ENCODE measurements around the gene SYT14.

Gene SYT14

DNA sequence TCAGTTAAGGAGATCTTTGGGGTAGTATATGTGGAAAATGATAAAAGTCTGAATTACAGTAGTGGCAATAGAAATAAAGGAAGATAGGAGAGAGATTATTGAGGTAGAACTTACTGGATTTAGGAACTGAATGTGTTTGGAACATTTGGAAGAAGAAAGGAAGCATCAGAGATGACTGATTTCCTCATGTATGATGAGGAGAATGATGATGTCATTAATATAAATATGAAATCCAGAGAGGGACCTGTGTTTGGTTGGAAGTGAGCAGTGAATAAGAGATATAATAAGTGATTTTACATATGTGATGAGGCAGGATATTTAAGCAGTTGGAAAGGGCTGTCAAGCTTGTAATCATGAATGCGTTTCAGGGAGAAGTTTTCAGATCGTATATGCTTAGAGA is 86.3 kb downstream of the SYT14 start:
- no peaks in the 10 kb centered on the region for H3K79me2 ChIP-seq (ENCODE audit: insufficient read depth, low read depth)
- no peaks in the 10 kb centered on the region for H3K36me3 ChIP-seq (ENCODE audit: insufficient read depth)
- no peak overlapping the region for H2AFZ ChIP-seq (ENCODE audit: low read depth)
- no peaks in the 10 kb centered on the region for H4K20me1 ChIP-seq (ENCODE audit: insufficient read depth)
- H3K4me3 ChIP-seq (IDR thresholded peaks at IDR 0.05; ENCODE audit: insufficient read depth, low read depth, low read length): no peak overlapping the region
- H3K9ac ChIP-seq: no peak overlapping the region
- no peaks in the 10 kb centered on the region for H3K4me1 ChIP-seq (ENCODE audit: low read depth, poor library complexity, severe bottlenecking)
- H3K27ac ChIP-seq: no peak overlapping the region
- no peaks in the 10 kb centered on the region for H3K27me3 ChIP-seq (ENCODE audit: insufficient read depth, low read depth)
- no peak overlapping the region for H3K4me2 ChIP-seq
- TF ChIP-seq, protein P1, sequence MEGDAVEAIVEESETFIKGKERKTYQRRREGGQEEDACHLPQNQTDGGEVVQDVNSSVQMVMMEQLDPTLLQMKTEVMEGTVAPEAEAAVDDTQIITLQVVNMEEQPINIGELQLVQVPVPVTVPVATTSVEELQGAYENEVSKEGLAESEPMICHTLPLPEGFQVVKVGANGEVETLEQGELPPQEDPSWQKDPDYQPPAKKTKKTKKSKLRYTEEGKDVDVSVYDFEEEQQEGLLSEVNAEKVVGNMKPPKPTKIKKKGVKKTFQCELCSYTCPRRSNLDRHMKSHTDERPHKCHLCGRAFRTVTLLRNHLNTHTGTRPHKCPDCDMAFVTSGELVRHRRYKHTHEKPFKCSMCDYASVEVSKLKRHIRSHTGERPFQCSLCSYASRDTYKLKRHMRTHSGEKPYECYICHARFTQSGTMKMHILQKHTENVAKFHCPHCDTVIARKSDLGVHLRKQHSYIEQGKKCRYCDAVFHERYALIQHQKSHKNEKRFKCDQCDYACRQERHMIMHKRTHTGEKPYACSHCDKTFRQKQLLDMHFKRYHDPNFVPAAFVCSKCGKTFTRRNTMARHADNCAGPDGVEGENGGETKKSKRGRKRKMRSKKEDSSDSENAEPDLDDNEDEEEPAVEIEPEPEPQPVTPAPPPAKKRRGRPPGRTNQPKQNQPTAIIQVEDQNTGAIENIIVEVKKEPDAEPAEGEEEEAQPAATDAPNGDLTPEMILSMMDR (conservative IDR thresholded peaks at IDR 0.05; ENCODE audit: low read depth, low read length): no peak

DNA sequence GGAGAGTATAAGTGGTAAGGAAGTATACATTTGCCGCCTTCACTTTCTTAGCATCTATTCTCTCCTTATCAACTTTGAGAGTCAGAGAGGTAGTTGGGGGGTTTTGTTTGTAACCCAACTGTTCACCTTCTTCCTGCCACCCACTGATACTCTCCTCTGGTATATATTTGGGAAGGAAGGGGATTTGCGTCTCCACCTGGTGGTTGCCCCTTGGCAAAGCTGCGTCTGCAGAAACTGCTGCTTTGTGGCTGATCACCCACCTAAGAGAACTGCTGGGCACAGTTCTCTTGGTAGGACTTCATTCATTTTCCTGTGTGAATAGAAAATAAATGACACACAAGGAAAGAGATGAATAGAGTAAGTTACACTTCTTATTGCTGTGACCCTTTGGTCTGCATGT is 87.0 kb downstream of the SYT14 start:
- H3K27ac ChIP-seq: no peak overlapping the region
- TF ChIP-seq, protein P1 (conservative IDR thresholded peaks at IDR 0.05; ENCODE audit: low read depth, low read length): no peak
- no peak overlapping the region for H3K4me3 ChIP-seq (IDR thresholded peaks at IDR 0.05; ENCODE audit: insufficient read depth, low read depth, low read length)
- no peaks in the 10 kb centered on the region for H3K79me2 ChIP-seq (ENCODE audit: insufficient read depth, low read depth)
- H3K36me3 ChIP-seq (ENCODE audit: insufficient read depth): no peaks in the 10 kb centered on the region
- H3K4me1 ChIP-seq (ENCODE audit: low read depth, poor library complexity, severe bottlenecking): no peaks in the 10 kb centered on the region
- H3K27me3 ChIP-seq (ENCODE audit: insufficient read depth, low read depth): no peaks in the 10 kb centered on the region
- H3K4me2 ChIP-seq: no peak overlapping the region
- no peak overlapping the region for H3K9ac ChIP-seq
- no peaks in the 10 kb centered on the region for H4K20me1 ChIP-seq (ENCODE audit: insufficient read depth)
- H2AFZ ChIP-seq (ENCODE audit: low read depth): no peak overlapping the region

DNA sequence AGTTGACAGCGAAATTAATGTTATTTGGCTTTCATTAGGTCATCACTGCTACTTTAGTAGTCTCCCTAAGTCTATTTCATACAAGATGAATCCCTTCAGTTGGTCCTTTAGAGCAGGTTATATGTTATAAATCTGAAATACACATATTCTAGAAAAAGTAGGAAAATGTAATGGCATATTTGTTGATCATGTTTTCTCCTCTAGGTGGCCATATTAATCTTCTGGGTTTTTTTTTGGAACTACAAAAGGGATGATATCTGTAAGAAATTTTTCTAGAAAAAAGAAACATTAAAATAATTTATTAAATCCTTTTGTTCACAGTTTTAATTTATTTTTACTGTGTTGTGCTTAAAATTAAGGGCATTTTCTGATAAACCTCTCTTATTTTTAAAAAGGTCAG is 87.9 kb downstream of the SYT14 start:
- no peaks in the 10 kb centered on the region for H4K20me1 ChIP-seq (ENCODE audit: insufficient read depth)
- no peak overlapping the region for H3K9ac ChIP-seq
- TF ChIP-seq, protein P1 (conservative IDR thresholded peaks at IDR 0.05; ENCODE audit: low read depth, low read length): no peak; the same call in 1 of the 2 replicates
- H3K79me2 ChIP-seq (ENCODE audit: insufficient read depth, low read depth): no peaks in the 10 kb centered on the region
- no peak overlapping the region for H3K27ac ChIP-seq
- no peak overlapping the region for H2AFZ ChIP-seq (ENCODE audit: low read depth)
- no peak overlapping the region for H3K4me3 ChIP-seq (IDR thresholded peaks at IDR 0.05; ENCODE audit: insufficient read depth, low read depth, low read length)
- H3K27me3 ChIP-seq (ENCODE audit: insufficient read depth, low read depth): no peaks in the 10 kb centered on the region
- H3K4me2 ChIP-seq: no peak overlapping the region
- H3K4me1 ChIP-seq (ENCODE audit: low read depth, poor library complexity, severe bottlenecking): no peaks in the 10 kb centered on the region
- H3K36me3 ChIP-seq (ENCODE audit: insufficient read depth): no peaks in the 10 kb centered on the region

DNA sequence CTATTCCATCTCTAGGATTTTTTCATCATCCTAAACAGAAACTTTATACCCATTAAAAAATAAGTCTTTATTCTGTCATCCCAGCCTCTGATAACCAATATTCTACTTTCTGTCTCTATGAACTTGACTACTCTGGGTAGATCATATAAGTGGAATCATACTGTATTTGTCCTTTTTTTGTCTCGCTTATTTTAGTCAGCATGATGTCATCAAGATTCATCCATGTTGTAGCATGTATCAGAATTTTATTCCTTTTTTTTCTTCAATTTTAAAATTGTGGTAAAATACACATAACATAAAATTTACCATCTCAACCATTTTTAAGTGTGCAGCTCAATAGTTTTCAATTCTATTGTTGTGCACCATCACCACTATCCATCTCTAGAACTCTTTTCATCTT is 90.0 kb downstream of the SYT14 start:
- Histone ChIP-seq H3K4me3 (IDR thresholded peaks at IDR 0.05; ENCODE audit: insufficient read depth, low read depth, low read length) (no peak overlapping the region), H2AFZ (ENCODE audit: low read depth) (no peak overlapping the region), H3K4me1 (ENCODE audit: low read depth, poor library complexity, severe bottlenecking) (no peaks in the 10 kb centered on the region), H3K27ac (no peak overlapping the region), H3K27me3 (ENCODE audit: insufficient read depth, low read depth) (no peaks in the 10 kb centered on the region), H4K20me1 (ENCODE audit: insufficient read depth) (no peaks in the 10 kb centered on the region), H3K9ac (no peak overlapping the region), H3K4me2 (no peak overlapping the region), H3K36me3 (ENCODE audit: insufficient read depth) (no peaks in the 10 kb centered on the region), H3K79me2 (ENCODE audit: insufficient read depth, low read depth) (no peaks in the 10 kb centered on the region)
- TF ChIP-seq, protein P1 (conservative IDR thresholded peaks at IDR 0.05; ENCODE audit: low read depth, low read length): no peak

Data from KMS-11 (cell line).